A673 (cell line): ENCODE measurements around the gene PJA2. TPM values are rescaled to one million over a fixed set of nuclear protein-coding genes. Genes with fewer than 3 reads are reported as not detected.

ENCODE experiments used
- Bru-seq: library from RNA; stranded (reverse); fragments of 400-500 nt; gene quantifications from one replicate; lab custom pipeline; 2021; lab: Mats Ljungman, UMichigan
- BruChase-seq, 2 experiments: library from RNA; stranded (reverse); fragments of 400-500 nt; gene quantifications; one replicate each; lab custom pipeline; 2021; lab: Mats Ljungman, UMichigan
- BruUV-seq: library from RNA; stranded (reverse); fragments of 400-500 nt; replicated peaks from 2 replicates; lab custom pipeline; 2021; lab: Mats Ljungman, UMichigan
- CTCF ChIA-PET: fragments of 300-600 bp; sonication (Branson Sonifier 250); formaldehyde crosslinking; loops from one replicate; lab custom pipeline; 2022; ENCODE audit warnings: antibody characterized with exemption; lab: Charles Lee
- POLR2A ChIA-PET: fragments of 300-600 bp; sonication (Branson Sonifier 250); formaldehyde crosslinking; loops from one replicate; lab custom pipeline; 2022; ENCODE audit warnings: antibody characterized with exemption; ENCODE audit not compliant: low non-redundant PET; lab: Charles Lee
- DNase-seq: peaks from one replicate; pipeline ENCODE4 v3.0.0-alpha.2; 2015; ENCODE audit warnings: low spot score
- H3K27ac ChIP-seq: fragments of 200-600 bp; sonication (generic); 2 replicates; pipeline ENCODE4 v1.5.1; 2016; ENCODE audit warnings: mixed run types, low read depth, mild to moderate bottlenecking, mixed read lengths, antibody characterized with exemption, low read length; ENCODE audit not compliant: poor library complexity, severe bottlenecking
- H3K27me3 ChIP-seq: fragments of 200-600 bp; sonication (generic); replicated peaks from 2 replicates; pipeline ENCODE4 v1.6.1; 2017; ENCODE audit warnings: mixed run types, low read depth, mild to moderate bottlenecking, mixed read lengths, antibody characterized with exemption, low read length; ENCODE audit not compliant: insufficient read depth, poor library complexity
- H3K36me3 ChIP-seq: fragments of 200-600 bp; sonication (generic); 2 replicates; pipeline ENCODE4 v1.6.1; 2016; ENCODE audit warnings: mixed run types, mild to moderate bottlenecking, mixed read lengths, antibody characterized with exemption, low read length; ENCODE audit not compliant: insufficient read depth, poor library complexity, severe bottlenecking
- H3K4me1 ChIP-seq: fragments of 200-600 bp; sonication (generic); 2 replicates; pipeline ENCODE4 v1.6.1; 2017; ENCODE audit warnings: mixed run types, mild to moderate bottlenecking, mixed read lengths, antibody characterized with exemption, low read length; ENCODE audit not compliant: insufficient read depth, poor library complexity, severe bottlenecking
- H3K4me3 ChIP-seq: fragments of 200-600 bp; sonication (generic); 2 replicates; pipeline ENCODE4 v1.5.1; 2016; ENCODE audit warnings: low read depth, mixed run types, mild to moderate bottlenecking, mixed read lengths, low read length; ENCODE audit not compliant: poor library complexity, severe bottlenecking
- H3K9me3 ChIP-seq: fragments of 200-600 bp; sonication (generic); 2 replicates; pipeline ENCODE4 v1.6.1; 2016; ENCODE audit warnings: mixed run types, low read depth, mild to moderate bottlenecking, mixed read lengths, antibody characterized with exemption, low read length; ENCODE audit not compliant: poor library complexity, severe bottlenecking
- EZH2 ChIP-seq: fragments of 200-600 bp; sonication (generic); IDR thresholded peaks from 2 replicates; pipeline ENCODE4 v1.6.1; 2017; ENCODE audit warnings: borderline replicate concordance, low read depth, mild to moderate bottlenecking, mixed read lengths, antibody characterized with exemption, low read length; ENCODE audit not compliant: poor library complexity, severe bottlenecking
- intact Hi-C: fragments of 100-400 bp; cut with micrococcal nuclease; formaldehyde crosslinking; loops from one replicate; pipeline ENCODE4 v1.10.0; 2022; ENCODE audit not compliant: unreplicated experiment
- long read RNA-seq: library from polyadenylated mRNA; stranded (forward); transcript quantifications from one replicate; pipeline ENCODE4 v2.0.0, GENCODE V29; 2022
- total RNA-seq: library from RNA; stranded (reverse); gene quantifications from 2 replicates; pipeline ENCODE4 v1.2.3, GENCODE V29; 2021
- TF ChIP-seq, protein P1 (sequence below): fragments of 300-800, 200-600 bp; sonication (generic); conservative IDR thresholded peaks from 2 replicates; pipeline ENCODE4 v1.5.1; 2017; ENCODE audit warnings: low read depth, mild to moderate bottlenecking, antibody characterized with exemption, low read length, moderate library complexity, mixed read lengths

The PJA2 gene, protein sequence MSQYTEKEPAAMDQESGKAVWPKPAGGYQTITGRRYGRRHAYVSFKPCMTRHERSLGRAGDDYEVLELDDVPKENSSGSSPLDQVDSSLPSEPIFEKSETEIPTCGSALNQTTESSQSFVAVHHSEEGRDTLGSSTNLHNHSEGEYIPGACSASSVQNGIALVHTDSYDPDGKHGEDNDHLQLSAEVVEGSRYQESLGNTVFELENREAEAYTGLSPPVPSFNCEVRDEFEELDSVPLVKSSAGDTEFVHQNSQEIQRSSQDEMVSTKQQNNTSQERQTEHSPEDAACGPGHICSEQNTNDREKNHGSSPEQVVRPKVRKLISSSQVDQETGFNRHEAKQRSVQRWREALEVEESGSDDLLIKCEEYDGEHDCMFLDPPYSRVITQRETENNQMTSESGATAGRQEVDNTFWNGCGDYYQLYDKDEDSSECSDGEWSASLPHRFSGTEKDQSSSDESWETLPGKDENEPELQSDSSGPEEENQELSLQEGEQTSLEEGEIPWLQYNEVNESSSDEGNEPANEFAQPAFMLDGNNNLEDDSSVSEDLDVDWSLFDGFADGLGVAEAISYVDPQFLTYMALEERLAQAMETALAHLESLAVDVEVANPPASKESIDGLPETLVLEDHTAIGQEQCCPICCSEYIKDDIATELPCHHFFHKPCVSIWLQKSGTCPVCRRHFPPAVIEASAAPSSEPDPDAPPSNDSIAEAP
- 47.3 and 55.2 TPM in 2 replicates for total RNA-seq
- percentile 87 among the genes with signal in this experiment for Bru-seq, nascent RNA
- BruChase-seq, experiment 1, labeled RNA remaining after a 2-hour chase, result percentile 88 among the genes with signal in this experiment
- BruChase-seq, experiment 2, labeled RNA remaining after a 6-hour chase, result percentile 90 among the genes with signal in this experiment
- long read RNA-seq, full-length matches to known transcripts, result 166 of 188 reads
- long read RNA-seq, partial matches to known transcripts, result 7 of 188 reads
- long read RNA-seq, other reads (novel, unspliced or antisense), result 15 of 188 reads

GRCh38 chr5:109409844-109410388, at the start of gene PJA2:
TSS of gene PJA2 (minus strand) at chr5:109409974. CDS start at chr5:109383433, 26,541 bp downstream.
- H3K27me3 ChIP-seq, result no peaks in the 10 kb centered on the region
- intact Hi-C loops, result loop anchor here (2.0 to 10.0 kb wide), 3 partner anchors 201 to 661 kb away; no protein-coding TSS in a partner anchor
- BruUV-seq, result no TSS peak
- TF ChIP-seq, protein P1, sequence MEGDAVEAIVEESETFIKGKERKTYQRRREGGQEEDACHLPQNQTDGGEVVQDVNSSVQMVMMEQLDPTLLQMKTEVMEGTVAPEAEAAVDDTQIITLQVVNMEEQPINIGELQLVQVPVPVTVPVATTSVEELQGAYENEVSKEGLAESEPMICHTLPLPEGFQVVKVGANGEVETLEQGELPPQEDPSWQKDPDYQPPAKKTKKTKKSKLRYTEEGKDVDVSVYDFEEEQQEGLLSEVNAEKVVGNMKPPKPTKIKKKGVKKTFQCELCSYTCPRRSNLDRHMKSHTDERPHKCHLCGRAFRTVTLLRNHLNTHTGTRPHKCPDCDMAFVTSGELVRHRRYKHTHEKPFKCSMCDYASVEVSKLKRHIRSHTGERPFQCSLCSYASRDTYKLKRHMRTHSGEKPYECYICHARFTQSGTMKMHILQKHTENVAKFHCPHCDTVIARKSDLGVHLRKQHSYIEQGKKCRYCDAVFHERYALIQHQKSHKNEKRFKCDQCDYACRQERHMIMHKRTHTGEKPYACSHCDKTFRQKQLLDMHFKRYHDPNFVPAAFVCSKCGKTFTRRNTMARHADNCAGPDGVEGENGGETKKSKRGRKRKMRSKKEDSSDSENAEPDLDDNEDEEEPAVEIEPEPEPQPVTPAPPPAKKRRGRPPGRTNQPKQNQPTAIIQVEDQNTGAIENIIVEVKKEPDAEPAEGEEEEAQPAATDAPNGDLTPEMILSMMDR, result no peak
- TF ChIP-seq EZH2, result no peak
- DNase-seq, result peak; percentile 100
- peak within 1 kb of the TSS; percentile 96 for H3K27ac ChIP-seq
- H3K4me3 ChIP-seq, result peak within 1 kb of the TSS; percentile 61
- no peaks in the 10 kb centered on the region for H3K9me3 ChIP-seq
- CTCF ChIA-PET, result interaction anchor here (0.6 kb wide), 1 partner anchor 19 kb away, joined by 3 read pairs; no protein-coding TSS in a partner anchor
- peaks cover 16% of the 10 kb centered on the region for H3K4me1 ChIP-seq
- POLR2A ChIA-PET, result interaction anchor here (0.6 kb wide), 1 partner anchor 51 kb away, joined by 3 read pairs; no protein-coding TSS in a partner anchor
- no peaks in the 10 kb centered on the region for H3K36me3 ChIP-seq

DNA sequence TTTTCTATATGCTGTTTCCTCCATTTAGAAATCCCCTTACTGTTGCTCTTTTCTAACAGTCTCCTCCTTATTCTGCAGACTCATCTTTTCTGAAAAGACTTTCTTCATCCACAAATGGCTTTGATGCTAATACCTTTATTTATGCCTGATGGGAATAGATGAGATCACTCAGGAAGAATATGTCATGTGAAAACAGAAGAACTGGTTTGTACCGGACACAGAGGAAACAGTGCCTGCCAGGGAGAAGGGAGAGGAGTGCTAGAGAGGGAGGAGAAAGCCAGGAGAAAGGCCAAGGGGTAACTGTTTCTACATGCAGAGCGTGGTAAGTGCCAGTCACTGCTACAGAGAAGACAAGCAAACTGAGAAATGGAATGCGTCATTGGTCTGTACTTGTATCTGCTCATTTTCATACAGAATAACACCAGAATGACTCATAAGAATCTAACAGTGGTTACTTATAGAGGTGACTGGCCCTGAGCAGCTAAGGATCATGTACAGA, 45.9 kb upstream of the PJA2 start:
- Histone ChIP-seq H3K9me3 (no peaks in the 10 kb centered on the region), H3K27me3 (no peaks in the 10 kb centered on the region), H3K4me1 (peaks cover 23% of the 10 kb centered on the region), H3K4me3 (no peak overlapping the region), H3K36me3 (no peaks in the 10 kb centered on the region), H3K27ac (peak overlapping the region; percentile 62)
- DNase-seq, result peak; percentile 89
- ChIA-PET POLR2A (no interaction called here), CTCF (no interaction called here)
- TF ChIP-seq, protein P1, result no peak
- no peak for TF ChIP-seq EZH2
- intact Hi-C loops, result loop anchor here (10.0 kb wide), 1 partner anchor 201 kb away; no protein-coding TSS in a partner anchor
- BruUV-seq, result no TSS peak
